NT2/D1 (cell line): ENCODE results near the gene PPP1CB.

Experiments used
- DNase-seq: peaks from one replicate; pipeline ENCODE4 v3.0.0-alpha.2; 2011; ENCODE audit warnings: low read depth, low spot score
- H3K27me3 ChIP-seq: 2 replicates; pipeline ENCODE4 v1.6.0; 2011; ENCODE audit warnings: mild to moderate bottlenecking; ENCODE audit not compliant: insufficient read length, insufficient read depth
- H3K36me3 ChIP-seq: 2 replicates; pipeline ENCODE4 v1.6.1; 2011; ENCODE audit warnings: mild to moderate bottlenecking, low read length, mixed read lengths; ENCODE audit not compliant: insufficient read depth, insufficient read length
- H3K4me1 ChIP-seq: 2 replicates; pipeline ENCODE4 v1.5.1; 2011; ENCODE audit not compliant: insufficient read depth, insufficient read length
- H3K4me3 ChIP-seq: 2 replicates; pipeline ENCODE4 v1.5.1; 2011; ENCODE audit warnings: low read depth; ENCODE audit not compliant: insufficient read length
- H3K9ac ChIP-seq: 2 replicates; pipeline ENCODE4 v1.6.0; 2011; ENCODE audit warnings: low read depth; ENCODE audit not compliant: insufficient read length
- H3K9me3 ChIP-seq: 2 replicates; pipeline ENCODE4 v1.5.1; 2011; ENCODE audit warnings: mild to moderate bottlenecking, low read length; ENCODE audit not compliant: insufficient read depth
- SUZ12 ChIP-seq: IDR thresholded peaks from 2 replicates; pipeline ENCODE4 v1.6.1; 2011; ENCODE audit not compliant: insufficient read length, insufficient read depth; ENCODE audit errors: extremely low read depth
- YY1 ChIP-seq: IDR thresholded peaks from 2 replicates; pipeline ENCODE4 v1.6.1; 2011; ENCODE audit not compliant: insufficient read length, insufficient read depth
- ZNF274 ChIP-seq: IDR thresholded peaks from 2 replicates; pipeline ENCODE4 v1.6.1; 2011; ENCODE audit warnings: mild to moderate bottlenecking, low read depth, low read length

Gene PPP1CB

GRCh38 chr2:28833740-28834470 lies 82.3 kb downstream of the PPP1CB start:
- TF ChIP-seq YY1 (no peak), ZNF274 (no peak), SUZ12 (no peak)
- Histone ChIP-seq H3K9me3 (no peaks in the 10 kb centered on the region), H3K27me3 (no peaks in the 10 kb centered on the region), H3K4me3 (no peak overlapping the region), H3K9ac (no peak overlapping the region), H3K36me3 (no peaks in the 10 kb centered on the region), H3K4me1 (no peaks in the 10 kb centered on the region)
- DNase-seq, result no peak

- Histone ChIP-seq H3K9ac (no peak overlapping the region), H3K4me3 (no peak overlapping the region), H3K27me3 (no peaks in the 10 kb centered on the region), H3K9me3 (no peaks in the 10 kb centered on the region), H3K4me1 (no peaks in the 10 kb centered on the region), H3K36me3 (no peaks in the 10 kb centered on the region)
- DNase-seq, result no peak
- TF ChIP-seq YY1, result no peak
- TF ChIP-seq ZNF274, result no peak
- no peak for TF ChIP-seq SUZ12
Observed at GRCh38 chr2:28835781-28836180, 84.2 kb downstream of the PPP1CB start.

- Histone ChIP-seq H3K27me3 (no peaks in the 10 kb centered on the region), H3K9ac (no peak overlapping the region), H3K4me3 (no peak overlapping the region), H3K9me3 (no peaks in the 10 kb centered on the region), H3K4me1 (no peaks in the 10 kb centered on the region), H3K36me3 (no peaks in the 10 kb centered on the region)
- DNase-seq, result no peak
- TF ChIP-seq YY1 (no peak), SUZ12 (no peak), ZNF274 (no peak)
Observed at GRCh38 chr2:28838971-28839370, 87.3 kb downstream of the PPP1CB start.

GRCh38 chr2:28842042-28842441 lies 90.4 kb downstream of the PPP1CB start:
- Histone ChIP-seq H3K9ac (no peak overlapping the region), H3K9me3 (no peaks in the 10 kb centered on the region), H3K4me3 (no peak overlapping the region), H3K27me3 (no peaks in the 10 kb centered on the region), H3K36me3 (peaks cover 3% of the 10 kb centered on the region), H3K4me1 (no peaks in the 10 kb centered on the region)
- DNase-seq, result no peak
- TF ChIP-seq YY1 (no peak), SUZ12 (no peak), ZNF274 (no peak)
